H9 (cell line): ENCODE data around the gene TNIK. TPM values are rescaled to one million over a fixed set of nuclear protein-coding genes. Genes with fewer than 3 reads are reported as not detected.

Source experiments
- DNase-seq: peaks from one replicate; pipeline ENCODE4 v3.0.0-alpha.2; 2017
- H2AFZ ChIP-seq: one replicate; pipeline ENCODE4 v1.6.1; 2013; ENCODE audit warnings: mild to moderate bottlenecking, low read length, control low read depth, moderate library complexity
- H2AK5ac ChIP-seq: 2 replicates; pipeline ENCODE4 v1.6.1; 2013; ENCODE audit warnings: low read length, control low read depth, mixed read lengths; ENCODE audit not compliant: insufficient read length
- H2BK120ac ChIP-seq: one replicate; pipeline ENCODE4 v1.6.1; 2013; ENCODE audit warnings: low read depth, mild to moderate bottlenecking, low read length, control low read depth, inconsistent platforms; ENCODE audit not compliant: poor library complexity, severe bottlenecking
- H2BK12ac ChIP-seq: 2 replicates; pipeline ENCODE4 v1.6.1; 2013; ENCODE audit warnings: low read length, control low read depth, mixed read lengths, low read depth; ENCODE audit not compliant: insufficient read length
- H2BK15ac ChIP-seq: 2 replicates; pipeline ENCODE4 v1.6.1; 2013; ENCODE audit warnings: low read depth, low read length, control low read depth
- H2BK20ac ChIP-seq: one replicate; pipeline ENCODE4 v1.6.1; 2013; ENCODE audit warnings: low read depth, mild to moderate bottlenecking, low read length, control low read depth, inconsistent platforms; ENCODE audit not compliant: poor library complexity, severe bottlenecking
- H2BK5ac ChIP-seq: 2 replicates; pipeline ENCODE4 v1.6.1; 2013; ENCODE audit warnings: low read length, control low read depth, mixed read lengths; ENCODE audit not compliant: insufficient read length
- H3K14ac ChIP-seq: 2 replicates; pipeline ENCODE4 v1.6.1; 2013; ENCODE audit warnings: low read length, control low read depth; ENCODE audit not compliant: insufficient read depth
- H3K18ac ChIP-seq: 2 replicates; pipeline ENCODE4 v1.6.1; 2013; ENCODE audit warnings: low read depth, mild to moderate bottlenecking, mixed read lengths, low read length, control low read depth; ENCODE audit not compliant: insufficient read length
- H3K23ac ChIP-seq: 2 replicates; pipeline ENCODE4 v1.6.1; 2013; ENCODE audit warnings: low read length, control low read depth, mixed read lengths, low read depth; ENCODE audit not compliant: insufficient read length
- H3K23me2 ChIP-seq: 2 replicates; pipeline ENCODE4 v1.6.1; 2013; ENCODE audit warnings: low read depth, mild to moderate bottlenecking, mixed read lengths, low read length, control low read depth; ENCODE audit not compliant: insufficient read length, poor library complexity, severe bottlenecking
- H3K27ac ChIP-seq: 2 replicates; pipeline ENCODE4 v1.5.1; 2013; ENCODE audit warnings: low read length, control low read depth, mixed read lengths, low read depth; ENCODE audit not compliant: insufficient read length
- H3K27me3 ChIP-seq: 2 replicates; pipeline ENCODE4 v1.6.1; 2013; ENCODE audit warnings: low read length, control low read depth, inconsistent platforms; ENCODE audit not compliant: insufficient read depth
- H3K4ac ChIP-seq: 2 replicates; pipeline ENCODE4 v1.6.1; 2013; ENCODE audit warnings: low read depth, mild to moderate bottlenecking, control low read depth, inconsistent platforms, low read length, moderate library complexity
- H3K4me1 ChIP-seq: 2 replicates; pipeline ENCODE4 v1.6.1; 2013; ENCODE audit warnings: low read length, control low read depth, inconsistent platforms; ENCODE audit not compliant: insufficient read depth
- H3K4me2 ChIP-seq: 2 replicates; pipeline ENCODE4 v1.6.1; 2013; ENCODE audit warnings: low read length, control low read depth, mixed read lengths; ENCODE audit not compliant: insufficient read length, insufficient read depth
- H3K56ac ChIP-seq: 2 replicates; pipeline ENCODE4 v1.6.1; 2013; ENCODE audit warnings: low read depth, mild to moderate bottlenecking, mixed read lengths, low read length, control low read depth; ENCODE audit not compliant: insufficient read length
- H3K79me1 ChIP-seq: 2 replicates; pipeline ENCODE4 v1.6.1; 2013; ENCODE audit warnings: low read depth, mild to moderate bottlenecking, moderate library complexity, low read length, control low read depth, inconsistent platforms; ENCODE audit not compliant: insufficient read depth, poor library complexity, severe bottlenecking
- H3K79me2 ChIP-seq: 2 replicates; pipeline ENCODE4 v1.6.1; 2013; ENCODE audit warnings: low read length, control low read depth, inconsistent platforms; ENCODE audit not compliant: insufficient read depth
- H3K9ac ChIP-seq: 2 replicates; pipeline ENCODE4 v1.6.1; 2013; ENCODE audit warnings: low read length, control low read depth, mixed read lengths; ENCODE audit not compliant: insufficient read length; ENCODE audit errors: extremely low read depth
- H3K9me3 ChIP-seq: one replicate; pipeline ENCODE4 v1.6.1; 2013; ENCODE audit warnings: low read depth, low read length, inconsistent platforms; ENCODE audit not compliant: control insufficient read depth
- H3T11ph ChIP-seq: one replicate; pipeline ENCODE4 v1.6.1; 2013; ENCODE audit warnings: mild to moderate bottlenecking, low read length, control low read depth, inconsistent platforms
- H4K20me1 ChIP-seq: one replicate; pipeline ENCODE4 v1.6.1; 2013; ENCODE audit not compliant: control insufficient read depth, insufficient read length, insufficient read depth
- H4K5ac ChIP-seq: 2 replicates; pipeline ENCODE4 v1.6.1; 2013; ENCODE audit warnings: low read depth, mild to moderate bottlenecking, mixed read lengths, low read length, control low read depth; ENCODE audit not compliant: insufficient read length
- H4K8ac ChIP-seq: replicated peaks from 2 replicates; pipeline ENCODE4 v1.6.1; 2013; ENCODE audit warnings: low read length, control low read depth, mixed read lengths, low read depth; ENCODE audit not compliant: insufficient read length
- H4K91ac ChIP-seq: 2 replicates; pipeline ENCODE4 v1.6.1; 2013; ENCODE audit warnings: low read depth, mild to moderate bottlenecking, moderate library complexity, mixed read lengths, low read length, control low read depth; ENCODE audit not compliant: insufficient read length
- H3K27ac Mint-ChIP-seq, 3 experiments: 2 replicates in 2 of 3; 3 replicates in 1 of 3; pipeline ENCODE4 v1.8.0; 2020 to 2021; ENCODE audit warnings: mixed read lengths in 3 of 3, mild to moderate bottlenecking in 1 of 3, moderate library complexity in 1 of 3
- H3K27me3 Mint-ChIP-seq: 2 replicates; pipeline ENCODE4 v1.8.0; 2021; ENCODE audit warnings: low read depth, mild to moderate bottlenecking, moderate library complexity, mixed read lengths
- H3K36me3 Mint-ChIP-seq, 3 experiments: 2 replicates in 2 of 3; 3 replicates in 1 of 3; pipeline ENCODE4 v1.8.0; 2020 to 2021; ENCODE audit warnings: low read depth in 3 of 3, mixed read lengths in 3 of 3; ENCODE audit not compliant: insufficient read depth in 1 of 3
- H3K4me1 Mint-ChIP-seq, 2 experiments: 2 replicates each; pipeline ENCODE4 v1.8.0; 2020; ENCODE audit warnings: mixed read lengths in 2 of 2
- H3K4me3 Mint-ChIP-seq, 2 experiments: 2 replicates in 1 of 2; 3 replicates in 1 of 2; pipeline ENCODE4 v1.8.0; 2020 to 2021; ENCODE audit warnings: mild to moderate bottlenecking in 2 of 2, mixed read lengths in 2 of 2, moderate library complexity in 1 of 2
- H3K9me3 Mint-ChIP-seq, 2 experiments: 2 replicates in 1 of 2; 3 replicates in 1 of 2; pipeline ENCODE4 v1.8.0; 2020; ENCODE audit warnings: mild to moderate bottlenecking in 2 of 2, mixed read lengths in 2 of 2, moderate library complexity in 1 of 2
- WGBS: extraction: QIAGEN DNeasy Blood & Tissue Kit; methylation state at CpG from one replicate; pipeline ENCODE4 v1.1.7; 2013; ENCODE audit warnings: missing lambda C conversion rate, low lambda C conversion rate, mixed read lengths; ENCODE audit not compliant: insufficient read length; ENCODE audit errors: extremely low coverage; 5-methylcytosine and 5-hydroxymethylcytosine counted together
- total RNA-seq: library from RNA; stranded (reverse); gene quantifications from 2 replicates; pipeline ENCODE4 v1.2.1, GENCODE V29; 2021
- TF ChIP-seq, protein P1 (sequence below): fragments of 200-600 bp; sonication (generic); conservative IDR thresholded peaks from 3 replicates; pipeline ENCODE4 v1.8.0; 2021; ENCODE audit warnings: antibody characterized with exemption, mild to moderate bottlenecking

The TNIK gene
- total RNA-seq, 1 experiment from 2014 or later, result 15.9 TPM

- TF ChIP-seq, protein P1, sequence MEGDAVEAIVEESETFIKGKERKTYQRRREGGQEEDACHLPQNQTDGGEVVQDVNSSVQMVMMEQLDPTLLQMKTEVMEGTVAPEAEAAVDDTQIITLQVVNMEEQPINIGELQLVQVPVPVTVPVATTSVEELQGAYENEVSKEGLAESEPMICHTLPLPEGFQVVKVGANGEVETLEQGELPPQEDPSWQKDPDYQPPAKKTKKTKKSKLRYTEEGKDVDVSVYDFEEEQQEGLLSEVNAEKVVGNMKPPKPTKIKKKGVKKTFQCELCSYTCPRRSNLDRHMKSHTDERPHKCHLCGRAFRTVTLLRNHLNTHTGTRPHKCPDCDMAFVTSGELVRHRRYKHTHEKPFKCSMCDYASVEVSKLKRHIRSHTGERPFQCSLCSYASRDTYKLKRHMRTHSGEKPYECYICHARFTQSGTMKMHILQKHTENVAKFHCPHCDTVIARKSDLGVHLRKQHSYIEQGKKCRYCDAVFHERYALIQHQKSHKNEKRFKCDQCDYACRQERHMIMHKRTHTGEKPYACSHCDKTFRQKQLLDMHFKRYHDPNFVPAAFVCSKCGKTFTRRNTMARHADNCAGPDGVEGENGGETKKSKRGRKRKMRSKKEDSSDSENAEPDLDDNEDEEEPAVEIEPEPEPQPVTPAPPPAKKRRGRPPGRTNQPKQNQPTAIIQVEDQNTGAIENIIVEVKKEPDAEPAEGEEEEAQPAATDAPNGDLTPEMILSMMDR, result no peak
- Histone ChIP-seq H3T11ph (no peak overlapping the region), H4K8ac (no peak overlapping the region), H2BK5ac (no peak overlapping the region), H4K20me1 (no peaks in the 10 kb centered on the region), H2AFZ (no peak overlapping the region), H3K23ac (no peak overlapping the region), H3K9ac (no peak overlapping the region), H2BK20ac (no peak overlapping the region), H3K27me3 (no peaks in the 10 kb centered on the region), H3K9me3 (no peaks in the 10 kb centered on the region), H3K79me2 (peaks cover 3% of the 10 kb centered on the region; the same call in 1 of the 2 replicates), H3K23me2 (no peaks in the 10 kb centered on the region), H2BK12ac (no peak overlapping the region), H4K91ac (no peak overlapping the region), H3K4ac (no peak overlapping the region), H3K79me1 (no peaks in the 10 kb centered on the region), H3K4me2 (no peak overlapping the region), H3K4me1 (peaks cover 13% of the 10 kb centered on the region; the same call in 1 of the 2 replicates), H2AK5ac (no peak overlapping the region), H2BK120ac (no peak overlapping the region), H3K18ac (no peak overlapping the region), H2BK15ac (no peak overlapping the region), H3K27ac (no peak overlapping the region), H3K14ac (no peak overlapping the region), H4K5ac (no peak overlapping the region), H3K56ac (no peak overlapping the region)
- H3K27ac Mint-ChIP-seq, result no peak overlapping the region
- 0 out of 7 replicates have a peak, but pooled peaks cover 0 to 2% (median 0%) of the 10 kb centered on the region in 3 experiments for H3K36me3 Mint-ChIP-seq
- WGBS, result no CpG with 5 or more reads among the region's 1 CpG
- no peak overlapping the region for H3K4me3 Mint-ChIP-seq
- DNase-seq, result no peak
- peaks cover 14 to 17% of the 10 kb centered on the region in 2 experiments for H3K4me1 Mint-ChIP-seq
- no peaks in the 10 kb centered on the region for H3K9me3 Mint-ChIP-seq
- H3K27me3 Mint-ChIP-seq, result no peaks in the 10 kb centered on the region
Measured at GRCh38 chr3:171260466-171260865, 199.7 kb downstream of the TNIK start.
